GM12891 (cell line): ENCODE measurements around the gene RPS6KA2.

Experiments used
- POLR2A ChIP-seq: IDR thresholded peaks from 2 replicates; pipeline ENCODE4 v1.6.1; 2011; ENCODE audit warnings: low read depth, low read length, control low read depth
- POLR2AphosphoS5 ChIP-seq: IDR thresholded peaks from 2 replicates; pipeline ENCODE4 v1.6.1; 2011; ENCODE audit warnings: low read depth, low read length, control low read depth

DNA sequence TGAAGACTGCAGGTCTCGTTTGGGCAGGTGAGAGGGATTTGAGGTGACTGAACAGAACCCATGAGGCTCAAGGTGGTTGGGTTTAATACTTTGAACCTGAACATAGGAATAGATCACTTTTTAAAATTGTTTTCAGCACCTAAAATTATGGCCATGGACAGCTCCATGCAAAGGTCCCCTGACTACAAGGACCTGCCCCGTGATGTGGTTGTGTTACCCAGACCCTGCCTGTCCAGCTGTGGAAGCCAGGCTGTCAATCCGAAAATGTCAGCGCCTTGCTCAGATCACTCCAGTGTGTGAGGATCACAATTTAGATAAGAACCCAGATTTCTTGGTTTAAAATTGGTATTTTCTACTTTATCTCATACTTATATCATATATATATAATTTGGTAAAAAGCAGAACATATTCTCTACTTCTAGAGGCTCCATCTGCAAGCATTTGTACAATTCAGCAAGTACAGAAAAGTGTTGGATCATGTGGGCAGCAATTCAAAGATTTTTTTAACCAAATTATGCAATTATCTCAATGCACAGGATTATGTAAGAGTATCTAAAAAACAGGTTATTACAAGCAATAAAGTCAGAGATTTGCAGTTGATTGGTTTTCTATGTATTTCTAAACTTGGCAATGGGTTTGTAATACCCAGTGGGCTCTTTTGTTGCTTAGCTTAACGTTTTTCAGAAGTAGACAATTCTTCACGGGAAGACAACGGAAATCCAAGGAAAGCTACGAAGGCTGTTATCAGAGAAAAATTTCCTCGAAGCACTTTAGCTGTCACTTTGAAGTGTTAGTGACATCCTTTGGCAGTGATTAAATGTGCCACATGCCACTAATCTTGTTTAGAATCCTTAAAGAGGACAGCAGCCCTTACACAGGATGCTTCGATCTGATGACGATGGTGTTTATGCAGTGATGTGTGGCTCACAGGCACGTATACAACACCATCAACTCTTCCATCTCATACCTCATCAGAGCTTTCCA lies 24.1 kb upstream of the RPS6KA2 start:
- TF ChIP-seq POLR2A = no peak
- TF ChIP-seq POLR2AphosphoS5 = no peak
